Sciatic nerve (tissue), 2 donors: ENCODE results near the gene TMEM8B. TPM values are rescaled to one million over a fixed set of nuclear protein-coding genes. Genes with fewer than 3 reads are reported as not detected.
"Not testable (repeated sequence)": the region's sequence is repeated elsewhere in the genome, so short reads cannot be mapped to it uniquely, and the experiment has no call there.

Experiments used
- ATAC-seq: fragments of 200-7000 bp; cut with Tn5 transposase; one replicate; pipeline ENCODE4 v1.9.1; 2020; ENCODE audit warnings: mild to moderate bottlenecking, moderate library complexity
- DNase-seq: peaks from one replicate; pipeline ENCODE4 v3.0.0-alpha.2; 2020; ENCODE audit warnings: low spot score
- intact Hi-C: fragments of 100-400 bp; cut with DNase I; formaldehyde crosslinking; loops from one replicate; pipeline ENCODE4 v1.14.2; 2022
- total RNA-seq: library from RNA; stranded (reverse); fragmentation: NEBNext Ultra II Directional; extraction: Animal tissue kit (Norgen Biotek cat#: 25700); gene quantifications from one replicate; pipeline ENCODE4 v1.2.1, GENCODE V29; 2021
- donor health status: DM: no; HTN: no; CAD: no.
- donor health status: DM: no; HTN: no; CAD: no.

The TMEM8B gene
- total RNA-seq, 1 donor from 2014 or later, result 31.7 TPM

- ATAC-seq, result no peak
- intact Hi-C loops, result no loop called here
Observed at GRCh38 chr9:35892051-35892450, 63.0 kb downstream of the TMEM8B start.

GRCh38 chr9:35896570-35896969, 67.5 kb downstream of the TMEM8B start:
- DNase-seq (no peak), ATAC-seq (no peak)
- intact Hi-C loops, result no loop called here

More at GRCh38 chr9:35892051-35892450, 63.0 kb downstream of the TMEM8B start:
- DNase-seq, result no peak

GRCh38 chr9:35897376-35898099, 68.5 kb downstream of the TMEM8B start:
- intact Hi-C loops, DNase-seq, ATAC-seq: not testable (repeated sequence)

- ATAC-seq (no peak), DNase-seq (no peak)
Observed at GRCh38 chr9:35898337-35898736, 69.3 kb downstream of the TMEM8B start.

GRCh38 chr9:35899021-35899420, 70.0 kb downstream of the TMEM8B start:
- DNase-seq (no peak), ATAC-seq (no peak)
- intact Hi-C loops, result no loop called here

More at GRCh38 chr9:35898337-35898736, 69.3 kb downstream of the TMEM8B start:
- intact Hi-C loops, result no loop called here

- ATAC-seq (no peak), DNase-seq (no peak)
- intact Hi-C loops, result no loop called here
Observed at GRCh38 chr9:35903049-35903448, 74.0 kb downstream of the TMEM8B start.

- intact Hi-C loops, result no loop called here
- DNase-seq (no peak), ATAC-seq (no peak)
Observed at GRCh38 chr9:35904338-35904737, 75.3 kb downstream of the TMEM8B start.

GRCh38 chr9:35905051-35905781, 76.2 kb downstream of the TMEM8B start:
- no peak for DNase-seq

GRCh38 chr9:35905912-35906679, 77.1 kb downstream of the TMEM8B start, which contains the start of gene HRCT1:
Gene HRCT1, plus strand, starts transcription at chr9:35906202. Its CDS starts 86 bp downstream, at chr9:35906288.
- ATAC-seq (peak; percentile 74), DNase-seq (peak; percentile 95)
- intact Hi-C loops, result no loop called here

More at GRCh38 chr9:35905051-35905781, 76.2 kb downstream of the TMEM8B start:
- intact Hi-C loops, result no loop called here
- ATAC-seq, result no peak

GRCh38 chr9:35906923-35907699, 78.1 kb downstream of the TMEM8B start:
- DNase-seq (no peak), ATAC-seq (peak; percentile 82)
- intact Hi-C loops, result no loop called here

- DNase-seq, result peak; percentile 88
- intact Hi-C loops, result no loop called here
- ATAC-seq, result peak; percentile 80
Observed at GRCh38 chr9:35907711-35908503, 78.9 kb downstream of the TMEM8B start.

- intact Hi-C loops, result no loop called here
- peak; percentile 14 for ATAC-seq
- DNase-seq, result no peak
Observed at GRCh38 chr9:35908504-35909125, 79.6 kb downstream of the TMEM8B start.

GRCh38 chr9:35909274-35909673, 80.2 kb downstream of the TMEM8B start, which contains the start of gene SPAAR:
Gene SPAAR, plus strand, starts transcription at chr9:35909490. Its CDS starts 974 bp downstream, at chr9:35910464.
- intact Hi-C loops, result no loop called here
- no peak for ATAC-seq
- no peak for DNase-seq

- intact Hi-C loops, result no loop called here
- no peak for ATAC-seq
- no peak for DNase-seq
Observed at GRCh38 chr9:35909687-35910612, 80.9 kb downstream of the TMEM8B start.

GRCh38 chr9:35910613-35911359, 81.8 kb downstream of the TMEM8B start:
- ATAC-seq (no peak), DNase-seq (no peak)
- intact Hi-C loops, result no loop called here

GRCh38 chr9:35911690-35912089, 82.7 kb downstream of the TMEM8B start:
- ATAC-seq, result no peak
- DNase-seq, result no peak
- intact Hi-C loops, result no loop called here
